HG02623 (cell line): ENCODE results near the gene DCAF17.
"Not testable (repeated sequence)": the region's sequence is repeated elsewhere in the genome, so short reads cannot be mapped to it uniquely, and the experiment has no call there.

Experiments used
- ATAC-seq: cut with Tn5 transposase; IDR thresholded peaks from one replicate; pipeline ENCODE4 v1.9.1; 2021; ENCODE audit warnings: moderate library complexity; ENCODE audit not compliant: unreplicated experiment

Gene DCAF17

DNA sequence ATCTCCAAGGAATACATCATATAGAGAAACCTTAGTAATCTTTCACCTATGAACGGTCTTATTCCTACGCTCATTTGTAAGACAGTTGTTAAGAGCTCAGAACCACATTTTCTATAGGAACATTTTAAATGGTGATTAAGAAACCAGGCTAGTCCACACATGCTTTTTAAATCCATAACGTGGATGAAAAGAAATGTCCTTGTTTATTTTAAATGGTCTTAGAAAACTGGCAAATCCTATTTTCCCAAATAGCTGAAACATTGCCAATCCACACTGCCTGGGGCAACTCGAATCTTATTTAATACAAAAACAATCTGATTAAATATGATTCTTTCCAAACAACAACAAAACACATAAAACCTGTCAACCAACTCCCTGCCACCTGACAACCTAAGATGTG lies 23.9 kb upstream of the DCAF17 start:
- ATAC-seq = no peak

DNA sequence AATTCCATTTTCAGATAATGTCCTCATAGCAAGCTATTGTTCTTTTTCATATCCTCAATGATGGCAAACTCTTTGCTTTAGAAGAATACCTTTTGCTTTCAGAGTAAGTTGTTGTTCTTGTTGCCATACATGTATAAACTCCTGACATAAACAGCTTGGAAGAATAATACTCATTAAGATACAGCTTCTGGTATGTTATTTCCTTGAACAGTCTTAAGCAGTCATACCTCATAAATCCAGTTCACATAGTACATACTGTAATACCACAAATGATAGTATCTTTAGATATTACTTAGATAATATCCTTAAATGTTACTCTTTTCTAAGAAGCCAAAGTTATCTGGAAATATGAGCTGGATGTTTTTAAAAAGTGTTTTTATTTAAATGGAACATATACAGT lies 23.4 kb upstream of the DCAF17 start:
- ATAC-seq = no peak

DNA sequence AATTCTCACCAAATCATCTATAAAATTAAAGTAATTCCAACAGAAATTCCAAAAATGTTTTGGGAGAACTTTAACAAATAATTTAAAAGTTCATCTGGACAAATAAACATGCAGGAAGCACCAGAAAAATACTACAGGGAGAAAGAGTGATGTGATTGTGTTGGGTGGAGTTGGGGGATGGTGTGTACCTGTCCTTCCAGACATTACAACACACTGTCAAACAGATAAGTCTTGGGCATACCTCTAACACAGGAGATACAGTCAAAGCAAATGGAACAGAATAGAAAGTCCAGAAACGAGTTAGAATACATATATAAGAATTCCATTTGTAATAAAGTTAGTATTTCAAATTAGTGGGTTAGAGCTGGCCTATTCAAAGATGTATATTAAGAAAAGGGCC lies 22.8 kb upstream of the DCAF17 start:
- no peak for ATAC-seq

DNA sequence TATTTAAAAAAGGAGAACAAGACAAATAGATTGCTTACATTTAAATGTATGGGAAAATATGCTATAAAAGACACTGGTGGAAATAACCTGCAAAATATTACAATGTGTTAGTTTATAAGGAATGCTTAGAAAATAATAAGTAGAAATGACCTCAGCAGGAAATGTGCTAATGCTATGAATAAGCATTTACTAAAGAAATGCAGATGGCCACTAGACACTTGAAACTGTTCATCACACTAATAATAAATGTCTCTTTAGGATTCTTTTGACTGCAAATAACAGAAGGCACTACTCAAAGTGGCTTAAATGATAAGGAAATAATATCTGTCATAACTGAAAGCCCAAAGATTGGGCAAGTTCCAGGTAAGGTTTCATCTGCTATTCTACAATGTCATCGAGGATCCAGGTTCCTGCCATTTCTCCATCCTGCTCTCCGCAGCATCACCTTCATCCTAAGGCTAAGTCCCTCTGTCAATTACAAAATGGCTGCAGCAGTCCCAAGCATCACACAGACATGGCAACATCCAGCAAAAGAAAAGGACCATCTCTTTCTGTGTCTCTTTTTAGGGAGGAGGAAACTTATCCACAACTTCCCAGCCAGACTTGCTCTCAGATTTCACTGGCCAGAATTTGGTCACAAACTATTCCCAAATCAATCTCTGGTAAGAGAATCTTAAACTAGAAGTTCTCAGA lies 22.1 kb upstream of the DCAF17 start:
- ATAC-seq = no peak

DNA sequence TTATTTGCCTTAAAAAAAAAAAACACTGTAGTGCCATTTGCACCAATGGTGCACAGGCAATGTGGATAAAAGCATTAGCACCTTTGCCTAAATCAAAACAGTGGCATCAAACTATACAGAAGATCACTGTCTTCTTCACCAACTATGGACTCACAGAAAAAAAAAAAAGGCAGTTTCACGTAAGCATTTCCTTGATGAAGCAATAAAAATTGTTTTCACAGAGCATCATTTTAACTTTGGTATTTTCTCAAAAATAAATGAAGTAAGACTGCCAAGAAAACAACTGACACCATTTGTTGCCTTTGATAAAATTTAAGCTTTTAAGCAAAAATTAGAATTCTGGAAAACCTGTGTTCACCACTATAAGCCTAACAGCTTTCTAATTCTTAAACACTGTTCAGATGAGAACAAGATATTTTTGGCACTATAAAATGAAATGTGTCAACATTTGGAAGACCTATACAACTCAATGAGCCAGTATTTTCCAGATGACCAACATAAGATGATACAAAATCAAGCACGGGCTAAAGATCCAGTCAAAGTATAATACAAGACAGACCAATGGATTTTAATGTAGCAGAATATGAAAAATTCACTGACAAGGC lies 21.4 kb upstream of the DCAF17 start:
- ATAC-seq = no peak

DNA sequence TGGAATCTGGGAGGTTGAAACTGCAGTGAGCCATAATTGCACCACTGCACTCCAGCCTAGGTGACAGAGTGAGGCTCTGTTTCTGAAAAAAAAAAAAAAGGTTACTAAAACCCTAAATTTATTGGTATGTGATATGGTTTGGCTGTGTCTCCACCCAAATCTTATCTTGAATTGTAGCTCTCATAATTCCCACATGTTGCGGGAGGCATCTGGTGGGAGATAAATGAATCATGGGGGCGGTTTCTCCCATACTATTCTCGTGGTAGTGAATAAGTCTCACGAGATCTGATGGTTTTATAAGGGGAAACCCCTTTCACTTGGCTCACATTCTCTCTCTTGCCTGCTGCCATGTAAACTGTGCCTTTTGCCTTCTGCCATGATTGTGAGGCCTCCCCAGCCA lies 19.4 kb upstream of the DCAF17 start:
- ATAC-seq = not testable (repeated sequence)

DNA sequence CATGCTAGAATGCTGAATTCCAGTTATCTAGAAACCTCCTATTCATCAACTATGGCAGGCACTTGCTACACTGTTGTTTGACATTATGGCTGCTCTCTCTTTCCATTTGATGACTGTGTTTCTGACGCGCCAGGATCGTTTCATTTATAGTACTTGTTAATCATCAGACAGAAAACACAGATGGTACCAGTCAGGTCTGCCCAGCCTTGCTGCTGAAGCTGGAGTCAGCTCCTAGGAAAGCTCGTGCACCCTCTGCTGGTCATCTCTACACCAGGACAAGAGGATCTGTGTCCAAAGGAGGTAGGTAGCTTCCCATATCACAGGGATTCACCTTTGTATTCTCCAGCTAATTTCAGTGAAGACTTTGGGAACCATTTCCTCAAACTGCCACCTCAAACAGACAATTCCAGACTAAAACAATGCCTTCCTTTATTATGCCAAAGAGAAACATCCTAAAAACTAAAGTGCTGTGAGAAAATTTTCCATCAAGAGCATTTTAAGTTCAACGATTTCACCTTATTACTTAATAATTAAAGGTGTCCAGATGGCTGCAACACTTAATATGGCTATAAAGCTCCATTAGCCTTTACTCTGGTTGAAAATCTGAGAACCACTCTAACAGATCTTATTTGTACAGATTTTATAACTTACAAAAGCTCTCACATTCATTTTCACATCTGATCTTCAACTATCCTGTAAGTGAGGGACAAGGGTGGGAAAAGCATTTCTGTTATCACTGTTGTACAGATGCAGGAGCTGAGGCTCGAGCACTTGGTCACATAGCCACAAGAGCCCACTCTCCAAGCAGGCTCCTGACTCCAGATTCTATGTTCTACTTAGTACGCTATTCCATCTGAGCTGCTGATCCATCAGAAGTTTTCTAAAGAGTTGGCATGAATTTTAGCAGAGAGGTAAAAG lies 17.8 kb upstream of the DCAF17 start:
- ATAC-seq = peak; percentile 80

DNA sequence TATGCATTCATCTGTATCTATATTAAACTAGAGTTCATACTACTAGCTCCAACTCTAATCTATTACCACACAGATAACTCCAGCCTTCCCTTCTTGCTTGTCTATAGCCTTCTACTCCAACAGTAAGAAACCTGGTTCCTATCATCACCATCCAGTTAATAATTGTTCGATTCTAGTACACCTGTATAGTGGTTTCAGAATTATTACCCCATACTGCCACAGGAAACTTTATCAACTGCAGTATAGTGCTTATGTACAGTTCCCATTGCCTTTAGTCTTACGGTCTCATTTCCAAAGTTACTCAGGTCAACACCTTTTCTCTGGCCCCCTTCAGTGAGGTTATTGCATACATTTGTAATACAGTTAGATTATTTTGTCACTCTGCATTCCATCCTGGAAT lies 14.7 kb upstream of the DCAF17 start:
- no peak for ATAC-seq

DNA sequence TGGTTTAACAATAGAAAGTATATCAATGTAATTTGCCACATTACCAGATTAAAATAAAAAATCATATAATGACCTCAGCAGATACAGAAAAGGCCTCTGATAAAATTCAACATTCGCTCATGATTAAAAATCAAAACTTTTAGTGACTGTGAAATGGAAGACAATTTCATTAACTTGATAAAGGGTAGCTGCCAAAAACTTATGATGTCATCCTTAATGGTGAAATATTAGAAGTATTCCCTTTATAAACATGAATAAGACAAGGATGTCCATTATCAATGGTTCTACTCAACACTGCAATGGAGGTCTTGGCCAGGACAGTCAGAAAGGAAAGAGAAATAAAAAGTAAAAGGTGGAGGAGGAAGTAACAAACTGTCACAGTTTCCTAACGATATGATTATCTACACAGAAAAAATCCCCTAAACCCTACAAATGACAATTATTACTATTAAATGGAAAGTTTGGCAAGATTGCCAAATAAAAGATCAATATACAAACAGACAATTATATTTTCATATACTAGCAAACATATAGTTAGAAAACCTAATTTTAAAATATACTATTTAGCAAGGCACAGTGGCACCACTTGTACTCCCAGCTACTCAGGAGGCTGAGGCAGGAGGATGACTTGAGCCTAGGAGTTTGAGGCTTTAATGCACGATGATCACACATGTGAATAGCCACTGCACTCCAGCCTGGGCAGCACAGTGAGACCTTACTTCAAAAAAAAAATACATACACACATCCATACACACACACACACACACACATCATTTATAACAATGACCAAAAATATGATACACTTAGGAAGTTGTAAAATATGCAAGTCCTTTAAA lies 13.1 kb upstream of the DCAF17 start:
- ATAC-seq = no peak

DNA sequence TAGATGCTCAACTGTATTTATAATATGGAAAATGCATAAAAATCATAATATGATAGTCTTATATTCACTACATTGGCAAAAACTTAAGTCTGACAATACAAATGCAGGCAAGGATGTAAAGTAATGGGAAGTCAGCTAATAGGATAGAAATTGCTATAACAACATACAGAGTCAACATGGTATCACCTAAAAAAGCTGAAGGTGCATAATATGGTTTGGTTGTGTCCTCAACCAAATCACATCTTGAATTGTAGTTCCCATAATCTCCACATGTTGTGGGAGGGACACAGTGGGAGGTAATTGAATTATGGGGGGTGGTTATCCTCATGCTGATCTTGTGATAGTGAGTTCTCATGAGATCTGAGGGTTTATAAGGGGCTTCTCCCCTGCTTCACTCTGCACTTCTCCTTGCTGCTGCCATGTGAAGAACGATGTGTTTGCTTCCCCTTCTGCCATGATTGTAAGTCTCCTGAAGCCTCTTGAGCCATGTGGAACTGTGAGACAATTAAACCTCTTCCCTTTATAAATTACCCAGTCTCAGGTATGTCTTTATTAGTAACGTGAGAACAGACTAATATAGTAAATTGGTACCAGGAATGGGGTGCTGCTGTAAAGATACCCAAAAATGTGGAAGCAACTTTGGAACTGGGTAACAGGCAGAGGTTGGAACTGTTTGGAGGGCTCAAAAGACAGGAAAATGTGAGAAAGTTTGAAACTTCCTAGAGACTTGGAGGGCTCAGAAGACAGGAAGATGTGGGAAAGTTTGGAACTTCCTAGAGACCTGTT lies 11.1 kb upstream of the DCAF17 start:
- not testable (repeated sequence) for ATAC-seq

DNA sequence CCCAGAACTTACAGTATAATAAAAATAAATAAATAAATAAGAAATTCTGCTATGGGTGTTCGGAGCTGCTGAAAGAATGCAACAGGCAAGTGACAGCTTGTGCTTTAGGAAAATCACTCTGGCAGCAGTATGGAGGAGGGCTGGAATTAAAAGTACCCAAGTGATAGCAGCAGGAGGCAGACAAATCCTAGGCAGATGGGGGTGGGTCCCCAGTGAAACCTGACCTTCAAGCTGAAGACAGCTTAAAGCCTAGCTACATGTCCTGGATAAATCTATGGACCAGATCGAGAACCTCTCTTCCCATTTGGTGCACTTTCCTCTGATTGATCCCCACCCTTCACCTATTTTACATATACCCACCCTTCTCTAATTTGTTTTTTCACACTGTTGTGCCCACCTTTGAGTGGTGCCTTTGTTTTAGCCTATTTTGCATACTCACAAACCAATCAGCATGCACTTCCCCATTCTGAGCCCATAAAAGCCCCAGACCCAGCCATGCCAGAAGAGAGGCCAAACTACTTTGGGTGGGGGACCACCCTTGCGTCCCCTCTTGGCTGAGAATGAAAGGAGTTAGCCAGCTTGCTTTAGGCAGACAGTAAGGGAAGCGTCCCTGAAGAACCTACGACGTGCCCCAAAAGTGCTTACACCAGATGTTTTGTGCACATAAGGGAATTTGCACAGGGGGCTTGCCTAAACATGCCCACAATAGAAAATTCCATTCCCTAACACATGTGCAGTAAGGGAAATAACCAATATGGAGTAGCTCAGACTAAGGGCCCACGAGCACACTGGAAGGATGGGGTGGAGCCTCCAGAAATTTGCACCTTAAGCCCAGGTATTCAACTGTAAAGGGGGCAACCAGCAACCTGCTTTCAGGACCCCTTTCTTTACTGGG lies 3.3 kb upstream of the DCAF17 start:
- no peak for ATAC-seq

DNA sequence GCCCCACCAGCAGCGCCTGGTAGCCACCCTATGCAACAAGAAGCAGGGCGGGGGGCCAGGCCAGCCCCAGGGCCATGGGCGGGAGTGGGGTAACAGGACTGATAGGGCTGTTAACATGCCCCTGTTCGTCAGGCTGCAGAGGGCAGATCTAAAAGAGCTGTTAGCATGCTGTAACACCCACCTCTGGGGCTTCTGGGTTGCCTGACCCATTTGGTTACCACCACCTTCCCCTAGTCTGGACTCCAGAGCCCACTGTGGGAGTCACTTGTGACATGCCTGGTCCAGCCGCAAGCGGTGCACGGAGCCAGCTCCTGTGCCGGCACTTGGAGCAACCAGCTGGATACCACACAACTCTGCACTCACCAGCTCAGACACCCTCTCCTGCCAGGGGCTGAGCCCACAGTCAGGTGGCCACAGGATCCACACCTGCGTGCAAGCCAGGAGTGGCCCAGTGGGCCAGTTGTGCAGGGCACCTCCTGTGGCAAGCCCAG lies 2.3 kb upstream of the DCAF17 start:
- ATAC-seq = no peak

DNA sequence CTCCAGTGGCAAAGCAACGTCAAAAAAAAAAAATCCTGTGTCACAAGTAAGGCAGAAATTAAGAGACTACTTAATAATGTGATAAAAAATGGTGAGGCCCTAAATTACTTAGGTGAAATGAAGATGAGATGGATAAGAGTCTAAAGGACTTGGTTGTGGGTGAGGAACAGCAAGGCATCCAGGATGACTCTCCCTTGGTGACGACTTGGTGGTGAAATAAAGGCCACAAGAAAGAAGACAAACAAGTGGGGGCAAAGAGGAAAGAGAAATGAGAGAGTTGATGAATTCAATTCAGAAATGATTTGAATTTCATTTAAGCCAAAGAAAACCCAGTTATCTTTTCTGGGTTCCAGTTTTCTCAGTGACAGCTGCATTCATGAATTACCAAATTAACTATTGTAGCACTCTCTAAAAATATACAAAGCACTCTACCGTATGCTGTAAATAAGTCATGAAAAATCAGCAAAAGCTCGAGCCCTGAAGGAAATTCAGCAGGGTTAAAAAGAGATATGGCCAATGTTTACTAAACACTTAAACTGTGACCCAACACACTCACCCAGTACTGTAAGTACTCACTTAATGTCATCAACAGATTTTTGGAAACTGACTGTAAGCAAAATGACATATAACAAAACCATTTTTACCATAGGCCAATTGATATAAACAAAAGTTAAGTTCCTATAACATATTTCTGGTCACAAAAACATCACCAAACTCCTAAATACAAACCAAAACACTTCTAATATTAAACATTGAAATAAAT lies 1.6 kb upstream of the DCAF17 start:
- ATAC-seq = no peak

DNA sequence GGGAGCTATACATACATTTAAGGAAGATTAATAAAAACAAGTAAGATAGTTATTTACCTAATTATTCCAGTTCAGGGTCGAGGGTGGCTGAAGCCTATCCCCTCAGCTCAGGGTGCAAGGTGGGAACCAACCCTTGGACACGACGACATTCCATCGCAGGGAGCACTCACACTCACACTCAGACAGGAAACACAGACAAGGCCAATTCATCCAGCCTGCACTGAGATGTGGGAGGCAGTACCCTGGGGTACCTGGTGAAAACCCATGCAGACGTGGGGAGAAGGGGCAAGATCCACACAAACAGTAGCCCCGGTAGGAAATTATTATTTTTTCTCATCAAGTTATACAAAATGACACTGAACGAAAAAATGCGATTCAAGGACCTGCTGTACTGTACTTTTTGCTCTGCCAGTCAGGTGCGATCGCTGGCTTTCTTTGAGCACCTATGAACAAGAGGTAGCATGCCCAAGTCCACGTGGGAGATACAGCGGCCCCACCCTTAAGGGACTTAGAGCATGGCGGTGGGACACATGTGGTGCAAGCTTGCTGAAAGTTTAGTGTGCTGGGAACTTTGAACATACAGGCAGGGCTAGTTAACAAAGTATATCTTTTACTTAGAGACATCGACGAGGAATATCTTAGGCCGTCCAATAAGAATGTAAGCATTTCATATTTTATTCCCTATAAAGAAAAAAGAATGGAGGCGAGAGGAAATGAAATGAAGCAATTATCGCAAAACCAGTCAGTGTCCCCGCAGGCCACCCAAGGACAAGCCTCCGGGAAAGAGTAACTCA lies 860 bp upstream of the DCAF17 start:
- ATAC-seq = no peak

DNA sequence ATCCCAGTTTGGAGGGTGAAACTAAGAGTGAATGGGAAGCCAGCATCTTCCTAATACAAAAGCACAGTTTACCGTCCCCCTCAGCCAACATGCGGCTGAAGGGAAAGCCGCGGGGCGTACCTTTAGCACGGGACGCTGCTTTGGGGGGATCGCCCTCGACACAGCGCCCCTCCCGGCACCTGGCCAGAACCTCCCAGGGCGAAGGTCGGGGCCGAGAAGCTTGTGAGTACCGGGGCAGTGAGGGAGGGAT lies 338 bp upstream of the DCAF17 start, which contains the start of gene METTL8:
Gene METTL8, minus strand, starts transcription at position 228 of the 250 bp plus-strand sequence. CDS start 41,805 bp downstream, outside the sequence.
- no peak for ATAC-seq

DNA sequence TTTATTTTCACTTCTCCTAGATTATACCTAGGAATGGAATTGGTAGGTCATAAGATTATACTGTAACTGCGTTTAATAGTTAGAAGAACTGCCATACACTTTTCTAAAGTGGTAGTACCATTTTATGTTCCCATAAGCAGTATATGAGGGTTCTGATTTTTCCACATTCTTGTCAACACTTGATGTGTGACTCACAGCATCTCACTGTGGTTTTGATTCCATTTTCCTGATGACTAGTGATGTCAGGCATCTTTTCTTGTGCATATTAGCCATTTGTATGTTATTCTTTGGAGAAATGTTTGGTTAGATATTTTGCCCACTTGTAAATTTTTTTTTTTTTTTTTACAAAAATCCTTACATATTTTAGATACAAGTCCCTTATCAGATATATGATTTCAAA lies 2.3 kb downstream of the DCAF17 start:
- ATAC-seq = no peak

DNA sequence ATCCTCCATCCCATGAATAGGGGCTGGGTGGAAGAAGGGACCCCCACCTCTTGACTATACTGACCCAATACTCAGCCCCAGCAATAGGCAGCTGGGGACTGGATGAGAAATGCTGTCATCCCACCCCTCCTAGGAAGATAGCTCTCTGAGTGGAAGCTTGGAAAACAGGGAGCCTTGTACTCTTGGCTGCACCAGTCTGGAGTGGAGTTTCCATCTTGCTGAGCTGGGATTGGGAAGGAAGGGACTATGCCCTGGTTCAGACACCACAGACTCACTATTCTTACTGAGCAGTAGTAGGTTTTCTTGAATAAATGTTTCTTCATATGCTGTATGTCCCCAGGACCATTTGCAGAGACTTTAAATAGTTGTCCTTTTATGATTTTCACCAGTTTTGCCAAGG lies 7.4 kb downstream of the DCAF17 start:
- ATAC-seq = no peak

DNA sequence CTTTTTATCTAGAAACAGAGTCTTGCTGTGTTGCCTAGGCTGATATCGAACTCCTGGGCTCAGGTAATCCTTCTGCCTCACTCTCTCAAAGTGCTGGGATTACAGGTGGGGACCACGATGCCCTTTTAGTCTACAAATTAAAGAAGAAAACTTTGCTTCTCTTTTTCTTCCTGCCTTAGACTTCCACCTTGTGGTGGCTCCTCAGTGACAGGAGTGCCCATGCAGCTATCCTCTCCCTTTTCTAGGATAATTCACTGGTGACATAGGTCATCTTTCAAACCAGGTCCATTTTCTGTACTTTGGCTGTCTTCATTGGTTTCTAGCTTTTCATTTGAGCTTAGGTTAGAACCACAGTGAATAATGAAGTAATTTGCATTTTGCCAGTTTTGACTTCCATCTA lies 13.6 kb downstream of the DCAF17 start:
- ATAC-seq = no peak
